Central memory CD8-positive, alpha-beta T cell (primary cell): Measurements from ENCODE around the gene DLX1.

Experiments used
- ATAC-seq: fragments of 150-1000 bp; cut with Tn5 transposase; replicated peaks from 2 replicates; pipeline ENCODE4 v1.10.0; 2022; ENCODE audit warnings: mild to moderate bottlenecking, moderate FRiP score, moderate number of reproducible peaks; ENCODE audit not compliant: poor library complexity, severe bottlenecking; ENCODE audit errors: extremely low read depth
- DNase-seq, 2 donors: peaks; one replicate each; pipeline ENCODE4 v3.0.0; 2021; ENCODE audit warnings: low spot score in 2 of 2
- H3K27ac Mint-ChIP-seq: one replicate; pipeline ENCODE4 v1.8.0; 2022; ENCODE audit warnings: low read depth, mild to moderate bottlenecking, moderate library complexity, mixed read lengths
- H3K27me3 Mint-ChIP-seq: one replicate; pipeline ENCODE4 v1.8.0; 2022; ENCODE audit warnings: mixed read lengths
- H3K36me3 Mint-ChIP-seq: one replicate; pipeline ENCODE4 v1.8.0; 2022; ENCODE audit warnings: mild to moderate bottlenecking, moderate library complexity, mixed read lengths; ENCODE audit not compliant: insufficient read depth
- H3K4me1 Mint-ChIP-seq: one replicate; pipeline ENCODE4 v1.8.0; 2022; ENCODE audit warnings: mixed read lengths
- H3K4me3 Mint-ChIP-seq: one replicate; pipeline ENCODE4 v1.8.0; 2022; ENCODE audit warnings: mild to moderate bottlenecking, moderate library complexity, mixed read lengths
- H3K9me3 Mint-ChIP-seq: one replicate; pipeline ENCODE4 v1.8.0; 2022; ENCODE audit warnings: mixed read lengths

Gene DLX1

DNA sequence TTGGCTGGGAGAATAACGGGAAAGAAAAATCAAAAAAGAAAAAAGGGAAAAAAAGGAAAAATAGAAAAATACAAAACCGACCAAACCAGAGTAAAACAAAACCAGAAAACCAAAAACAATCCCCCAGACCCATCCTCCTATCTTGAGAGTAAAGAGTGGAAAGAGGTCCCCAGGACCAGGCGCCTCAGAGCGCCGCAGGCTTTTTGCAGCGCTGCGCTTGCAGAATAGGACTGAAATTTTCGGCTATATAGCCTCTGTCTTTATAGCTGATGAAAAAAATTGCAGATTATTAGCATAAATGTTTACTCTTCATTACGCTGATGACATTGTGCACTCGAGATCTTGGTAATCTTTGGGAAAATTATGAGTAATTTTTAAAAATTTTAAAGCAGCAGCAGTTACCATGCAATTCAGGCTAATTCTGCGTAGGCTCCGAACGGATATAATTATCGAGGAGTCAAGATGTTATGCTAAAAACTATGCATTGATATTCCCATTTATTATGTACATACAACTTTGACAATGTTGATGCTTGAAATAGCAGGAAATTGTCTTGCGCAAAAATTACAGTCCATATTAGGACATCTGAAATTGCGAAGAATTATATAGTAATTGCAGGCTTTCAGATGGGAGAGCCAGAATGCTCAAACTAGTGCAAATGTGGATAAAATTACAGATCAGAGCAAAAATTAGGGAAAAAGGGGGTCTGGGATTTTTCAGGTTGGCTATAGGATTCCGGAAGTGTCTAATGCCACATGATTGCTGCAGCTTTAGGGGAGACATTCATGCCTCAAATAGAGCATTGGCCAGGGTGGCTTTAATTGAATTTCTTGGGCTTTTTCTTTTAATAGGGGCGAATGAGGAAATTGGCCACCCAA lies 8.3 kb downstream of the DLX1 start:
- Mint-ChIP-seq H3K36me3 (peaks cover 24% of the 10 kb centered on the region), H3K9me3 (no peaks in the 10 kb centered on the region), H3K27ac (no peak overlapping the region), H3K27me3 (peaks cover 93% of the 10 kb centered on the region), H3K4me3 (peak overlapping the region; percentile 31), H3K4me1 (peaks cover 40% of the 10 kb centered on the region)
- ATAC-seq (no peak), DNase-seq (no peak)

DNA sequence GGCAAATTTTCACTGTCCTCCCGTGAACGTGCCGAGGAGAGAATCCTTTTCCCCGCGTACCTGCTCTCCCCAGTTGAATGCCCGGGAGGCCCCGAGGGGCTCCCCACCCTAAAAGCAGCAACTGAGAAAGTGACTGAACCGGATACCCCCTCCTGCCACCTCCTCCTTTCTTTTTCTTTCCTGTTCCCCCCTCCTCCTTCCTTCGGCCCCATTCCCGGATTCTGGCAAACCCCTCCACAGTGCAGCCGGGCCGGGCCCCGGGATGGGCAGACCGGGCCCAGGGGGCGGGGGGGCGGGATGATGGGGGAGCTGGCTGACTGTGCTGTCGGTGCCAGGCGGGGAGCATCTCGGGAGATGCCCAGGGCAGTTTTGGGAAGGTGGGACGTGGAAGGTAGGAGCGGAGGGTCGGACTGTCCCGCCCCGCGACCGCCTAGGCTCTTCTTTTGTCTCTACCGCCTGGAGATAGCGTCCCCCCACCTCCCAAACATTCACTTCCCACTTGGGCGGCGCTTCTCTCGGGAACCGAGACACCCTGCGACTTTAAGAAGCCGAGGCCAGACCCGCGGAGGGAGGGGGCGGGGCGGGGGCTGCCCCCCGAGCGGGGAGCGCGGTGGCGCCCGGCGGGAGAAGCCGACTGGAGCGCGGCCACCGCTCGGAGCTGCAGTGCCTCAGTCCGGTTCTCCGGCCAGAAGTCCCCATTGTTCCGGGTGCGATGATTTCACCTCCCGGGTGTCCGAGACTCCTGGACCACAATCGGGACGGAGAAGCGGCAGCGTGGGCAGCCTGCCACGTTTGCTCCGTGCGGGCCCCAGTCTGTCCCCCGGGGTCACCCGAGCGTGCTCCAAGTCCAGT lies 9.2 kb downstream of the DLX1 start:
- H3K4me3 Mint-ChIP-seq, result peak overlapping the region; percentile 77
- H3K36me3 Mint-ChIP-seq, result peaks cover 24% of the 10 kb centered on the region
- DNase-seq (no peak), ATAC-seq (no peak)
- peaks cover 90% of the 10 kb centered on the region for H3K27me3 Mint-ChIP-seq
- peaks cover 42% of the 10 kb centered on the region for H3K4me1 Mint-ChIP-seq
- H3K9me3 Mint-ChIP-seq, result no peaks in the 10 kb centered on the region
- H3K27ac Mint-ChIP-seq, result no peak overlapping the region

DNA sequence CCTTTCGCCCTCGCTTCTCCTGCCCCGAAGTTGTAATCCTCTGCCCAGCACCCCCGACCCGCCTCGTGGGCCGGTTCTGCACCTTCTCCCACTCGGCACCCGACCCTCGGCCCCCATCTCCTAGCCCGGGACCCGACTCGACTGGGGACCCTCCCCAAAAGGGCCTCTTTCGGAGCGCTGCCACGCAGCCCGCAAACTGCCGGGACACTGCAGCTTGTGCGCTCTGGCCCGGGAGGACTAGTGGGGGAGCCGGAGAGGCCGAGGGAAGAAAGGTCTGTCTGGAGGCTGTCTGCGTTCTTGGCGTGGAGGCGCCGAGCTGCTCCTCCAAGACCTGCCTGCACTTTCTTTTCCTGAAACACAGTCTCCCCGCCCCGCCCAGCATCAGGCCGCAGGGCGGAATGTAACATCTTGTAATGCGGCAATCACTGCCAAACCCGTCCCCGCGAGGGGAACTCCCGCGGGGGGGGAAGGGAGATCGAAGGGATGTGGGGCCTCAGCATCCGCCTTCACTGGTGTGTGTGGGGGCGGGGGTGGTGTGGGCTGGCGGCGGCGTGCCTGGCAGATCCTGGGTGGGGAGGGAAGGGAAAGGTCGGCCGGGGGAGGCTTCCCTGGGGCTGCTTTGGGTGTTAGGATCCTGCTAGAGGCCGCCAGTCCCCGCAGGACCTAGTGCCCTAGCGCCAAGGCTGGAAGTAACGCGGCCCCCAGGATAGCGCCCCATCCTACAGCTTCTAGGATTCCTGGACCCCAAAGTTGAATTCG lies 10.0 kb downstream of the DLX1 start:
- peaks cover 83% of the 10 kb centered on the region for H3K27me3 Mint-ChIP-seq

DNA sequence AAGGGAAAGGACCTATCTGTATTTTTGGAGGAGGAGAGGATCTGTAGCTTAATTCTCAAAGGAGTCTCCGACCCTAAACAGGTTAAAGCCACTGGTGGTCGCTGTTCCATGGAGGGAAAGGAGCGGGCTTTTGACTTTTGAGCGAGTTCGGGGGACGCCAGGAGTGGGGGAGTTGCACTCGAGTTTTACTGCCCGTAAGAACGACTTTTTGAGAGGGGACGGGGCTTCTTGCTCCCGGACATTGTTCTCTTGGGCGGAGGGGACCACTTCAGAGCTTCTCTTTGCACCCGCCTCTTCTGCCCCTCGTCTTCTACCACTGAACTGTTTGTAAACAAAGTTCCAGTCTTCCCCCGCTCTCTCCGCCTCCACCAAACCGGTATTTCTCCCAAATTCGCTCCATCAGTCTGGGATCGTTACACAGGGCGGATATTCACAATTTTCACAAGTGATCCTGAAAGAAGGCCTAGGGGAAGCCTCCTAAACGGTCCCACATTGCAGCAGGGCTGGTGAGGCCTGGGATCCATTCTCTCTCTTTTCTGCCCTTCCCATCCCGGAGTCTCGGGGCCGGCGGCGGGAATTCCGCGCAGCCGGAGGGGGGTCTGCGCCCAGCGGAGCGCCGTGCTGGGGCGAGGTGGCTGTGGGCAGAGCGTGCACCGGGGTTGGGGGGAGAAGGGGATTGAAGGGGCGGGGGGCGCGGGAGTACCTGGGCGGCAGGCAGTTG lies 10.8 kb downstream of the DLX1 start:
- peak overlapping the region; percentile 71 for H3K27ac Mint-ChIP-seq
- ATAC-seq (no peak), DNase-seq (no peak)
- peaks cover 42% of the 10 kb centered on the region for H3K4me1 Mint-ChIP-seq
- H3K27me3 Mint-ChIP-seq, result peaks cover 83% of the 10 kb centered on the region
- H3K4me3 Mint-ChIP-seq, result peak overlapping the region; percentile 77
- H3K9me3 Mint-ChIP-seq, result no peaks in the 10 kb centered on the region
- peaks cover 23% of the 10 kb centered on the region for H3K36me3 Mint-ChIP-seq

More for the DNA sequence above, 10.0 kb downstream of the DLX1 start:
- peaks cover 23% of the 10 kb centered on the region for H3K36me3 Mint-ChIP-seq
- peak overlapping the region; percentile 71 for H3K27ac Mint-ChIP-seq
- no peaks in the 10 kb centered on the region for H3K9me3 Mint-ChIP-seq
- H3K4me3 Mint-ChIP-seq, result peak overlapping the region; percentile 77
- peaks cover 42% of the 10 kb centered on the region for H3K4me1 Mint-ChIP-seq
- DNase-seq, result peak in 1 of 2 donors; percentile 80
- ATAC-seq, result peak; percentile 91

DNA sequence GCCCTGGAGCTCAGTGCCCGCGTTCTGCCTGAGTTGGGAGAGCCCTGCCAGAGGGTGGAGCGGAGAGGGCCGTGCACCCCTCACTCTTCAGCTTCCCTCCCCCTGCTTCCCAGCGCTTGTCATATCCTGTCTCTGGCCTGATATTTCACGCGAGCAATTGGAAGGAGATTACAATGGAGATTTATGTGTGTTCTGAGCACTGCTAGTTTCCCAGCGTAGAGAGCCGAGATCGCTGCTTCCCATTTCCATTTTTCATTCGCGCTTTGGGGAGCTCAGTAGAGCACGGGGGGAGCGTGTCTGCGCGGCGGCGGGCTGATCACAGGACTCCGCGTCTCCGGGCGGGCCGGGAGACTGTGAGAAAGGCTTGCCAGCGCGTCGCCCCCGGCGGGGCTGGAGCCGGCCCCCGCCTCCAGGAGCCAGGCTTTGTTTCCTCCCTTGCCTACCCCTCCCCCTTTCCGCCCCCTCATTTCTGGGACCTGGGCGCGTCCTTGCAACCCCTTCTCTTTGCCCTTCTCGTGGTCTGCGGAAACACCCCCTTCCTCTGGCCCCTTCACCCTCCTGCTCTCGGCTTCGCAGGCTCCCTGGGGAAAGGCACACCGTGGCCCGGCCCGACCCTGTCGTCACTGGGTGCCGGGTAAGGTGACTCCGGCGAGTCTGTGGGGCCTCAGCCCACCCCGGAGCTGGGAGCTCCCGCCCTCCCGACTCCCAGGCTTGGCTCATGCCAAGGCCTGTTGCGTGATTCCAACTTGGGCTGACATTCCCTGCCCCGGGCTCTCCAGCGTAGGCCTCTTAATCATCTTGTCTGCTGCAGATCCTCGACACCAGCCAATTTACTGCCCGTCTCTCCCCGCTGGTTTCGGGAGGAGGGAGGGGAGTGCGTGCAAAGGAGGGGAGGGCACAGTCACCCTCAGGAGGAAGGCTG lies 11.6 kb downstream of the DLX1 start:
- Mint-ChIP-seq H3K9me3 (no peaks in the 10 kb centered on the region), H3K27ac (peak overlapping the region; percentile 44), H3K4me1 (peaks cover 48% of the 10 kb centered on the region), H3K27me3 (peaks cover 84% of the 10 kb centered on the region), H3K4me3 (peak overlapping the region; percentile 54), H3K36me3 (peaks cover 26% of the 10 kb centered on the region)
- no peak for ATAC-seq
- DNase-seq, result peak in 1 of 2 donors; percentile 11

DNA sequence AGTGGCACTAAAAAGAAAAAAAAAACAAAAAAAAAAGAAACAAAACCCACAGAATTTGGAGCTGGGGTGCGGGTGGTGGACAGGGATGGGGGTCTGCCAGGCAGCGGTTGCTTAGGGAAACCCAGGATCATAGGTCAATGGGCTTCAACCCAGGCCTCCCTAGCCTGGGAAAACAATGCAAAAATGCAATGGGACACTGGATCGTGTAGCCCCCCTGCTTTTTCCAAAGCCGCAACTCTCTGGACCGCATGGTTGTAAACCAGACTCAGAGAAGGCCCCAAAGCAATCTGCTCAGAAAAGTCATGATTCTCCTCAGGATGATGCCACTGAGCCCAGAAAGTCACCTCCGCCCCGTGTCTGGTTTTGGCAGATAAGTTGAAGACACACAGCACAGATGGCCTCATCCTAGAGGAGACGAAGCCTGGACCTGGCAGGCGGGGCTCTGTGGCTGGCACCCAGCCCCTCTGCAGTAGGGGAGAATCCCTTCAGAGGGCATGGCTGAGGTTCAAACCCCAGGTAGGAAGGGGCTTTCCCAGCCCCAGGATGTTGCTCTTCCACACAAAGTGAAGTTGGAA lies 12.3 kb downstream of the DLX1 start:
- Mint-ChIP-seq H3K9me3 (no peaks in the 10 kb centered on the region), H3K4me1 (peaks cover 55% of the 10 kb centered on the region), H3K27ac (no peak overlapping the region), H3K4me3 (peak overlapping the region; percentile 54), H3K36me3 (peaks cover 31% of the 10 kb centered on the region), H3K27me3 (peaks cover 84% of the 10 kb centered on the region)
- ATAC-seq (no peak), DNase-seq (no peak)

DNA sequence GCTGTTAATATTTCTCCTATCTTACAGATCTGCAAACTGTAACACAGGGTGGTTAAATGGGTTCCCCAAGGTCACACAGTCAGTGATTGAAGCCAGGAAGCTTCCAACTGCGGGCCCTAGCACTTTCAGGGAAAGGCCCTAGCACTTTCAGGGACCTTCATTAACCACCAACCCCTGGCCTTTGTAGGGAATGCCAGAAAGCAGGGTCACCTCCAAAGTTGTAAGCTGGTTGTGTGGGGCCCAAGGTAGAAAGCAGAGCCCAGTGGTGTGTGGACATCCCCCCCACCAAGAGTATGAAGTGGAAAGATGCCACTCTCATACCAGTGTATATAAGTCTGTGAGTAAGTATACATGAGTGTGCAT lies 13.0 kb downstream of the DLX1 start:
- peak overlapping the region; percentile 5 for H3K4me3 Mint-ChIP-seq
- H3K27ac Mint-ChIP-seq, result peak overlapping the region; percentile 0
- ATAC-seq, result no peak

DNA sequence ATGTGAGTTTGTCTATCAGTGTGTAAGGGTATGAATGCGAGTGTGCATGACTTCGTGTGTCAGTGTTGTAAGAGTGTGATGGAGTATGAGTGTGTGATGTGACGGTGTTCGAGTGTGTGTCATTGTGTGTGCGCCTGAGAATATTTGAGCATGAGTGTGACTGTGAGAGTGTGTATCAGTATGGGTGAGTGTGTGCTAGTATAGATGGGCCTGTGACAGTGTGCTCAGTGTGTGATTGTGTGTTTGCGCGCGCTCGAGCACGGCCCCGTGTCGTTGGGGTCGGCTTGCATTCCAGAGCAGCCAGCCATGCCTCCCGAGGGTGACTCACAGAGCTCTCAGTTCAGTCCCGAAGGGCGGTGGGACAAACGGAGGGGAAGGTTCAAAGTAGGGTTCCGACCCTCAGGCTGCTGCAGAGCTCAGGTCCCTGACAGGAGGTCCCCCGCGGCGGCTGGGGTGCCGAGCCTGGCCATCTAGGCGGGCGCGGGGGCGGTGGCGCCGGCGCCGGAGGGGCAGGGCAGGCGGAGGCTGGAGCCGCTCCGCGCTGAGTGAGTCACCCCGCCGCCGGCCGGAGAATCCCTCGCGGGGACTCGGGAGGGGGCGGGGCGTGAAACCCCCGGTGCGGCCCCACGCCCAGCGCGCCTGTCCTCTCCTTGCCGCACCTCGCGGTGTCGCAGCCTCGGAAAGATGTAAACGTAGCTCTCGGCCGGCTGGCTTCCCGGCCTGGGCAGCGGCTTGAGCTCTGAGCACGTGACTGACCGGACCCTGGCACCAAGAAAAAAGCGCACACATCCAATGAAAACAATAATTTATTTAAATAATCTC lies 13.6 kb downstream of the DLX1 start:
- H3K36me3 Mint-ChIP-seq, result peaks cover 30% of the 10 kb centered on the region
- peak overlapping the region; percentile 0 for H3K27ac Mint-ChIP-seq
- peak overlapping the region; percentile 5 for H3K4me3 Mint-ChIP-seq
- DNase-seq, result peak in 1 of 2 donors; percentile 9
- no peaks in the 10 kb centered on the region for H3K9me3 Mint-ChIP-seq
- H3K4me1 Mint-ChIP-seq, result peaks cover 48% of the 10 kb centered on the region
- ATAC-seq, result no peak
- H3K27me3 Mint-ChIP-seq, result peaks cover 78% of the 10 kb centered on the region

More for the DNA sequence above, 13.0 kb downstream of the DLX1 start:
- H3K4me1 Mint-ChIP-seq, result peaks cover 49% of the 10 kb centered on the region
- DNase-seq, result no peak
- no peaks in the 10 kb centered on the region for H3K9me3 Mint-ChIP-seq
- H3K27me3 Mint-ChIP-seq, result peaks cover 79% of the 10 kb centered on the region
- H3K36me3 Mint-ChIP-seq, result peaks cover 28% of the 10 kb centered on the region

DNA sequence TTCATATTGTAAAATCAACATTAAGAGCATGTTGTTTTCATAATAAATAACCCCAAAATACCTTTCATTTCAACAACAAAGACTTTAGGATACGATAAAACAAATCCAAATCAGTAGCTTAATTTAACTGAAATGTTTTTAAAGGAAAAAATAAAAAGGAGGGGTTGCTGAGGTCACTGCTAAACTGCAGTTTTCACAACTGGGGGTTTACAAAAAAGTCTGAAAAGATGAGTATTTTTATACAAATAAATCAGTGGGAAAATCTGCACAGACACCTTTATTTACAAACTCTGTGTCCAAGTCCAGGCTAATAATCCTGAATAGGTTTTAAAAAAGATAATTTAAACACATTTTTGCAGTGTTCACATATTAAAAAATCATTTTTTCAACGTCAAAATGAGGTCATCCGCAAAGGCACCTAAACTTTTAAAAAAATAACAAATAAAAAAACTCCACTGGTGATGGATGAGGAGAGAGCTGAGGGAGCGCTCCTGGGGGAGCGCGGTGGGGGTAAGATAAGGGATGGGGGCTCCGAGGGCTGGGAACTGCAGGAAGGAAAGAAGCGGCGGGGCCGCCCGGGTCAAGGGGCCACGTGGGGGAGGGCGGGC lies 14.3 kb downstream of the DLX1 start:
- Mint-ChIP-seq H3K27me3 (peaks cover 81% of the 10 kb centered on the region), H3K27ac (peak overlapping the region; percentile 68)

More for the DNA sequence above, 14.3 kb downstream of the DLX1 start:
- Mint-ChIP-seq H3K9me3 (no peaks in the 10 kb centered on the region), H3K36me3 (peaks cover 33% of the 10 kb centered on the region), H3K4me3 (no peak overlapping the region), H3K4me1 (peaks cover 49% of the 10 kb centered on the region)
- no peak for DNase-seq
- no peak for ATAC-seq
